Measurements from ENCODE around the gene ZKSCAN5.
"Not testable (repeated sequence)": the region's sequence is repeated elsewhere in the genome, so short reads cannot be mapped to it uniquely, and the experiment has no call there.

The ZKSCAN5 gene

DNA sequence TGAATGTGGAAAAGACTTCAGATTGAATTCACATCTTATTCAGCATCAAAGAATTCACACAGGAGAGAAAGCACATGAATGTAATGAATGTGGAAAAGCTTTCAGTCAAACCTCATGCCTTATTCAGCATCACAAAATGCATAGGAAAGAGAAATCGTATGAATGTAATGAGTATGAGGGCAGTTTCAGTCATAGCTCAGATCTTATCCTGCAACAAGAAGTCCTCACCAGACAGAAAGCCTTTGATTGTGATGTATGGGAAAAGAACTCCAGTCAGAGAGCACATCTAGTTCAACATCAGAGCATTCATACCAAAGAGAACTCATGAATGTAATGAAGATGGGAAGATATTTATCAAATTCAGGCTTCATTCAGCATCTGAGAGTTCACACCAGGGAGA, 68.8 kb downstream of the ZKSCAN5 start:
- TF ChIP-seq, protein P1, sequence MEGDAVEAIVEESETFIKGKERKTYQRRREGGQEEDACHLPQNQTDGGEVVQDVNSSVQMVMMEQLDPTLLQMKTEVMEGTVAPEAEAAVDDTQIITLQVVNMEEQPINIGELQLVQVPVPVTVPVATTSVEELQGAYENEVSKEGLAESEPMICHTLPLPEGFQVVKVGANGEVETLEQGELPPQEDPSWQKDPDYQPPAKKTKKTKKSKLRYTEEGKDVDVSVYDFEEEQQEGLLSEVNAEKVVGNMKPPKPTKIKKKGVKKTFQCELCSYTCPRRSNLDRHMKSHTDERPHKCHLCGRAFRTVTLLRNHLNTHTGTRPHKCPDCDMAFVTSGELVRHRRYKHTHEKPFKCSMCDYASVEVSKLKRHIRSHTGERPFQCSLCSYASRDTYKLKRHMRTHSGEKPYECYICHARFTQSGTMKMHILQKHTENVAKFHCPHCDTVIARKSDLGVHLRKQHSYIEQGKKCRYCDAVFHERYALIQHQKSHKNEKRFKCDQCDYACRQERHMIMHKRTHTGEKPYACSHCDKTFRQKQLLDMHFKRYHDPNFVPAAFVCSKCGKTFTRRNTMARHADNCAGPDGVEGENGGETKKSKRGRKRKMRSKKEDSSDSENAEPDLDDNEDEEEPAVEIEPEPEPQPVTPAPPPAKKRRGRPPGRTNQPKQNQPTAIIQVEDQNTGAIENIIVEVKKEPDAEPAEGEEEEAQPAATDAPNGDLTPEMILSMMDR (conservative IDR thresholded peaks at IDR 0.05; ENCODE audit: low read length) = no peak
- no peak for DNase-seq (ENCODE audit: low read depth)
- no peak overlapping the region for H3K4me3 ChIP-seq (ENCODE audit: low read length)

DNA sequence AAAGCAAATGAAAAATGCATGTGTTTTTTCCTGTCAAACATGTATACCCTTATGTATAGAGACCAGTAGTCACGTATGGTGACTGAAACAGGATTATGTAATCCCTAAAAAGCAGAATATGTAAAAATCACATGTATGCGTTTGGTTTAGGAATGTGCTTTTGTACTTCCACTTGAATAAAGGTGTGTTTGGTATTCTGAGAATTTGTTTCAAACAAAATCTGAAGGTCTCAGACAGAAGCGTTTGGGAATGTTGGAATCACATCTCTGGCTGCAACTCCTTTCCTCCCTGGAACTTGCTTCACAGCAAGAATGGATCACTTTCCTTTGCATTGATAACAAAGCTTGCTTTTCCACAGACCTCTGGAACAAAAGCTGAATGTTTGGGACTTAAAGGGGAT, 71.8 kb downstream of the ZKSCAN5 start:
- H3K4me3 ChIP-seq (ENCODE audit: low read length) = no peak overlapping the region
- no peak for DNase-seq (ENCODE audit: low read depth)
- TF ChIP-seq, protein P1 (conservative IDR thresholded peaks at IDR 0.05; ENCODE audit: low read length) = no peak

DNA sequence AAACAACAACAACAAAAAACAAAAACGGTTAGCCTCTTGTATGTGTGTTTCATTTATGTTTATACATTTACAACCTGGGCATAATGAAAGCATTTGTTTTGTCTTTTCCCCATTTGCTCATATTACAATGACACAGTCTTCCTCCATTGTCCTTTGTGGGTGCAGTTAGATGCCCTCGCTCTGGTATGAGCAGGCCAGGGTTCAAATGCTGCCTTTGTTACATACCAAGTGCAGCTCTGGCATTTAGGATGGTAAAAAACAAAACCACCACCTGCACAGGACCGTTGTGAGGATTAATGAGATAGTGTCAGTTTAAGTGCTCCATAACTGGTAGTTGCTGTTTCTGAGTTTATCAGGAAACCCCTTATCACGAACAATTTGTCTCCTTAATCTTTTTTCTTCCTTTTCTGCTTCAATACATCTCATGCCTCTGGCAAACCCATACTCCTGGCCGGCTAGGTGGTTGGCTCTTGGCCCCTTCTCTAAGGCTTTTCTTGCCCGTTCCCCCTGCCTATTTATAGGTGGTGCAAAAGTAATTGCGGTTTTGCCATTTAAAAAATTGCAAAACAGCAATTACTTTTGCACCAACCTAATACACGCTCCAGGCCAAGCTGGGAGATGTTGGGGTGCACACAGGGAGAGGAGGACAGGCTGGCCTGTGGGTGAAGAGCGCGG, 75.0 kb downstream of the ZKSCAN5 start:
- TF ChIP-seq, protein P1 (conservative IDR thresholded peaks at IDR 0.05; ENCODE audit: low read length) = no peak
- no peak for DNase-seq (ENCODE audit: low read depth)
- peak overlapping the region; percentile 68 for H3K4me3 ChIP-seq (ENCODE audit: low read length)

DNA sequence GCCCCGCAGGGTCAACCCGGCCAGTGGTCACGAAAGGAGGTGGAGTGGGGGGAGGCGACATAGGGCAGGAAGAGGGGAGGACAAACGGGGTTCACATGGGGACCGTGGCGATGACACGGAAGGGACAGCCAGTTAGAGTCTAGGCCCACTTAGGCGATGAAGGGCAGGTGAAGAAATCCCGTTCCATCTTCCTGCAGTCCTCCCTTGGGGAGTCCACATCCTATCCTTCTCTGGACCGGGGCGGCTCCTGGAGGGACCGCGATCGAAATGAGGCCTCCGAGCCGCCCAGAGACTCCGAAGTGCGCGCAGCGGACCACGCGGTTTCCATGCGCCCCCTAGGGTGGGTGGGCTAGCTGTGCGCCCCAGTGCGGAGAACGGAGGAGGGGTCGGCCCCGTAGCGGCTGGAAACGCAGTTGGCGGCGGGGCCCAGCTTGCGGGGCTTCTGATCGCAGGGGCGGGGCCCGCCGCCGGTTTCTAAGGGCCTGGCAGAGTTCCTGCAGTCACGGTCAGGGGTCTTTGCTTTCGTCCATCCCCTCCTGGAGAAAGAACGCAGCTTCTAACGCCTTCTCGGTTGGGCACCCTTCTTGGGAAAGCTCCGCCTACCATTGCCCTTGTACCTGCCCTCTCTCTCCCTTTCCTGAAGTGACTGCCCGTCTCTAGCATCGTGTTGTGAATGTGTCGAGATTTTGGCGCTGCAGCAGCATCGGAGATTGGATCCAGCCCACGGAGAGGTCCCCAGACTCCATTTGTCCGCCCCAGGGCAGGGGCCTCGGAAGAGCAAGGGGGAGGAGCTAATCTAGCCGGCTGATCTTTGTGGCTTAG, 75.7 kb downstream of the ZKSCAN5 start:
- TF ChIP-seq, protein P1 (conservative IDR thresholded peaks at IDR 0.05; ENCODE audit: low read length) = peak; percentile 36
- peak; percentile 22 for DNase-seq (ENCODE audit: low read depth)
- H3K4me3 ChIP-seq (ENCODE audit: low read length) = peak overlapping the region; percentile 68

DNA sequence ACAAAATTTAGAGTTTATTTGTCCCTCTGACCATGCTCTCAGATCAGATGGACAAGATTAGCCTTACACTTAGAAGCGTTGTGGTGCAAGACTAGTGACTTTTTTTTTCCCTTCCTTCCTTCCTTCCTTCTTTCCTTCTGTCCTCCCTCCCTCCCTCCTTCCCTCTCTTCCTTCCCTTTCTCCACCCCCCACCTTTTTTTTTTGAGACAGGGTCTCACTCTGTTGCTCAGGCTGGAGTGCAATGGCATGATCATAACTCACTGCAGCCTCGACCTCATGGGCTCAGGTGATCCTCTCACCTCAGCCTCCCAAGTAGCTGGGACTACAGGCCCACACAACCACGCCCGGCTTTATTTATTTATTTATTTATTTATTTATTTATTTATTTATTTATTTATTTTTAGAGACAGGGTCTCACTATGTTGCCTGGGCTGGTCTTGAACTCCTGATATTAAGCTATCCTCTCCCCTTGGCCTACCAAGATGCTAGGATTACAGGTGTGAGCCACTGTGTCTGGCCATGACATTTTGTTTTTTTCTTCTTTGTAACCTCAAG, 76.4 kb downstream of the ZKSCAN5 start:
- peak overlapping the region; percentile 68 for H3K4me3 ChIP-seq (ENCODE audit: low read length)

More for the DNA sequence above, 76.4 kb downstream of the ZKSCAN5 start:
- not testable (repeated sequence) for DNase-seq (ENCODE audit: low read depth)

Measured in AG10803 (cell line).